Measurements from ENCODE around the gene LRRC4B.

DNA sequence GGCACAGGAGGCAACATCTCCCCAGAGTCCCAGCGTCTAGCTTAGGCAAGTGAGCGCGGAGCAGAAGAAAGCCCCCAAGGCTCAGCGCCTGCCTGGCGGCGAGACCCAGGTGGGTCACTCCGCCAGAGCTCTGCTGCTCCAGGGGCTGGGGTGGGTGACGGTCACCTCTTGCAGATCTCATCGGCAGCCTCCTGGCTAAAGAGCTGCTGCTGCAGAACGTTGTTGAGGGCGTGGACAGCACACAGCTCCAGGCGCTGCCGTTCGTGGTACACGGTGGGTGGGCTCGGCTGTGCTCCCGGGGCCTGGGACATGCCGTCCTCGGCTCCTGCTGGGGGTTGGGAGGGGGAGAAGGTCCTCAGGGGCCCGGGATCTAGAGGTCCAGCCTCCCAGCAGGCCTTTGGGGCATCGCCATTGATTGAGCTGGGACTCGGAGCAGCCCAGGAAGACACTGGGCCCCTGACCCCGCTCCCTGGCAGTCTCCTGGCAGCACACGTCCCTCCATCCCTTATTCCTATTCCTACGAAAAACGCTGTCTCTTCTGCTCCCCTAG lies 58.0 kb downstream of the LRRC4B start:
- TF ChIP-seq ARHGAP35 (CRISPR knock-in tag; IDR thresholded peaks at IDR 0.05; ENCODE audit: borderline replicate concordance), result no peak
- TF ChIP-seq NFRKB (IDR thresholded peaks at IDR 0.05), result no peak
- no peak for TF ChIP-seq POLR2AphosphoS5 (IDR thresholded peaks at IDR 0.05; ENCODE audit: low read depth, low read length)
- TF ChIP-seq NFYB (CRISPR knock-in tag; IDR thresholded peaks at IDR 0.05), result no peak
- TF ChIP-seq ZNF160 (CRISPR knock-in tag; IDR thresholded peaks at IDR 0.05), result no peak
- TF ChIP-seq, protein P1, sequence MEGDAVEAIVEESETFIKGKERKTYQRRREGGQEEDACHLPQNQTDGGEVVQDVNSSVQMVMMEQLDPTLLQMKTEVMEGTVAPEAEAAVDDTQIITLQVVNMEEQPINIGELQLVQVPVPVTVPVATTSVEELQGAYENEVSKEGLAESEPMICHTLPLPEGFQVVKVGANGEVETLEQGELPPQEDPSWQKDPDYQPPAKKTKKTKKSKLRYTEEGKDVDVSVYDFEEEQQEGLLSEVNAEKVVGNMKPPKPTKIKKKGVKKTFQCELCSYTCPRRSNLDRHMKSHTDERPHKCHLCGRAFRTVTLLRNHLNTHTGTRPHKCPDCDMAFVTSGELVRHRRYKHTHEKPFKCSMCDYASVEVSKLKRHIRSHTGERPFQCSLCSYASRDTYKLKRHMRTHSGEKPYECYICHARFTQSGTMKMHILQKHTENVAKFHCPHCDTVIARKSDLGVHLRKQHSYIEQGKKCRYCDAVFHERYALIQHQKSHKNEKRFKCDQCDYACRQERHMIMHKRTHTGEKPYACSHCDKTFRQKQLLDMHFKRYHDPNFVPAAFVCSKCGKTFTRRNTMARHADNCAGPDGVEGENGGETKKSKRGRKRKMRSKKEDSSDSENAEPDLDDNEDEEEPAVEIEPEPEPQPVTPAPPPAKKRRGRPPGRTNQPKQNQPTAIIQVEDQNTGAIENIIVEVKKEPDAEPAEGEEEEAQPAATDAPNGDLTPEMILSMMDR (CRISPR knock-in tag; IDR thresholded peaks at IDR 0.05), result no peak
- TF ChIP-seq PAWR (CRISPR knock-in tag; IDR thresholded peaks at IDR 0.05; ENCODE audit: borderline replicate concordance), result no peak
- TF ChIP-seq MAZ (IDR thresholded peaks at IDR 0.05; ENCODE audit: borderline replicate concordance, low read depth, low read length), result no peak
- no peak for TF ChIP-seq MAZ (CRISPR knock-in tag; IDR thresholded peaks at IDR 0.05; ENCODE audit: low read depth)
- TF ChIP-seq IKZF4 (CRISPR knock-in tag; IDR thresholded peaks at IDR 0.05; ENCODE audit: borderline replicate concordance, low read depth, not compliant biosample characterization), result no peak
- TF ChIP-seq ZEB1 (IDR thresholded peaks at IDR 0.05; ENCODE audit: insufficient replicate concordance, low read depth), result no peak
- no peak for TF ChIP-seq POLR2A (IDR thresholded peaks at IDR 0.05; ENCODE audit: insufficient read depth in 1 of 2, low read depth in 2 of 2, low read length in 2 of 2)
- TF ChIP-seq RFX5 (IDR thresholded peaks at IDR 0.05; ENCODE audit: low read depth, low read length), result no peak

All from HepG2 (cell line).